Hematopoietic multipotent progenitor cell treated with erythropoietin and hydrocortisone succinate and interleukin-3 and kit ligand, for 17 days (in vitro differentiated cells): Measurements from ENCODE around the gene ERGIC1.

ENCODE experiments used
- DNase-seq: peaks from one replicate; pipeline ENCODE4 v3.0.0-alpha.2; 2015; ENCODE audit warnings: low spot score

ERGIC1 gene

DNA sequence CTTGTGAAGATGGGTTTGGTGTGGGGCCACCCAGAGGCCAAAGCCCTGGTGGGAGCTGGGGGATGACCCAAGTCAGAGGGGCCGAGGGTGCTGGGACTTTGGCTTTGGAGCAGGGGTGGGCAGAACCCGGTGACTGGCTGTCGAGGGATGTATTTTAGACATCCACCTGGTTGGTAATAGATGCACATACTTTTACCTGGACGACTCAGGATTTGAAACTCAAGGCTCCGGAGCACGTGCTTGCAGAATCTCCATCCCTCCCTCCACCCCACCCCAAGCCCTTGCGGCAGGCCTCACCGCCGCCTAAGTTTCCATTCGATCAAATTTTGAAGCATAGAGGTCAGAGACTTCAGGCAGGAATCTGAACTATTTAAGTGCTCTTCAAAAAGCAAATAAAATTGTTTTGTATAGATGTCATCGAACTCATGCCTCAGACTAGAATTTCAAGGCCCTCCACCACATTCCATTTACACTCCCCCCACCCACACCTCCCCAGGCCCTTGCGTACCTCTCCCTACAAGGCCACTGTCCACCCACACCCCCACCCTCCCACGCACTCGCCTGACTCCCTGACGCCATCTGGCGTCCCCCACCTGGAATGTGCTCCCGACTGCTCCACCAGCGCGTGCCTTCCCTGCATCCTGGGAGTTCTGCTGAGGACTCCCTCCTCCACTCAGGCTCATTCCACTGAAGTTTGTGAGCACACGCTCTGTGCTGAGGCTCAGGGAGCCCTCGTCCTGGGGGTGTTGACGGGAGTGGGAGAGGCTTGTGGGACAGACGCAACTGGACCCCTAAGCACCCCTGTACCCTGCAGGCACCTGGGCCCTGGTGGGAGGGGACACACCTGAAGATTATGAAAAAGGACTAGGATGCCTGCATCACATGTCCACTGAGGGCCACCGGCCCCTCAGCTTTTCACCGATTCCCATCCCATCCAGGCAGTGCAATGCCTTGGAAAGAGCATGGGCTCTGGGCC is 68.7 kb downstream of the ERGIC1 start:
- peak; percentile 59 for DNase-seq

DNA sequence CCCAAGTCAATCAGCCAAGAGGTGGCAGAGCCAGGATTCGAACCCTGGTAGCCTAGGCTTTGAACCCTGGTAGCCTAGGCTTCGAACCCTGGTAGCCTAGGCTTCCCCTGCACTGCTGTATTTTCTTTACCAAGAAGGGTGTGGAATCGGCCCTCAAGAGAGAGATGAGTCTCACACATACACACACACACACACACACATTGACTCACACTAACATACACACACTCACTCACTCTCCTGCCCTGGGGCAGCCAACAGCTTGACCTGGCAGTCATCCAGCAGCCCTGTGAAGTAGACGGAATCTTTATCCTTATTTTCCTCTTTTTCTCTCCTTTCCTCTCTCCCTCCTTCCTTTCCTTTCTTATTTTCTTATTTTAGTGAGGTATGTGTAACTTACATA is 69.7 kb downstream of the ERGIC1 start:
- no peak for DNase-seq

DNA sequence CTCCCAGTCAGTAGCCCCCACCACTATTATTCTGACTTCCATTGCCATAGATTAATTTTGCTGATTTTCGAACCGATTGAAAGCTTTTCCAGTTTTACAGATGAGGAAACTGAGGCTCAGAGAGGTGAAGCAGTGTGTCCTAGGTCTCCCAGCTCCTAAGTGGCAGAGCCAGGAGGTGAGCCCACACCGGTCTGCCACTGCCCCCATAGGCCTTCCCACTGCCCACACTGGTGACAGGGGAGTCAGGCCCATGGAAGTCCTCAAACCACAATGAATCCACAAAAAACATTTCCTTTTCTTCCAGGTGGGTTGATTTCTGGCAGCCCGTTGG is 70.2 kb downstream of the ERGIC1 start:
- DNase-seq = no peak

DNA sequence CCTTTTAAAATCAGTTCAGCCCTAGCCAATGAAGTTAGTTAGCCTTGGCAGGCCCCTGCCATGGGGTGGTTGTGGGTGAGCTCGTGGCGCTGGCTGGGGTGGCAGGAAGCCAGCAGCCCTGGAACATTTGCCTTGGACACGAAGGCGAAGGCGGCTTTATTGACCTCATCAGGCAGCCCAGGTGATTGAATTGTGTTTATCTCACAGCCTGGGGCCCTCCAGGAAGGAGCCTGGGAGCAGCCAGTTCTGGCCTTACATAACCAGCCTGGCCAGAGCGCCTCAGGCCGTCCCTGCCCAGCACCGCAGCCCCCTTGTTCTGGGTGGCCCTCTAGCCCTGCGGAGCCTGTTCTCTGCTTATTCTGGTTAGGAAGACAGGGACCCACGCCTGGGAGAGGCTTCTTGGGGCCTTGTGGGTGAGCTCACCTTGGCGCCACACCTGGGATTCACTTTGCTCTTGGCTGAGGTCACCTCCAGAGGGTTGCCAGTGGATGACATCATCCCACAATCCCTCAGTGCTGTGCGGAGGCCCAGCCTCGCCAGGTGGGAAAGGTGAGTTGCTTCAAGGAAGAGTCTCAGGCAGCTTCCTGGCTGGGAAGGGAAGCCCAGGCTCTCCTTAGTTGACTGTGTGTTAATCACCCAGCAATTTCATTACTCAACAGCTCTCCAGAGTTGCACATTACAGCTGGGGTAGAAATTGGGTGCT is 70.7 kb downstream of the ERGIC1 start:
- no peak for DNase-seq

DNA sequence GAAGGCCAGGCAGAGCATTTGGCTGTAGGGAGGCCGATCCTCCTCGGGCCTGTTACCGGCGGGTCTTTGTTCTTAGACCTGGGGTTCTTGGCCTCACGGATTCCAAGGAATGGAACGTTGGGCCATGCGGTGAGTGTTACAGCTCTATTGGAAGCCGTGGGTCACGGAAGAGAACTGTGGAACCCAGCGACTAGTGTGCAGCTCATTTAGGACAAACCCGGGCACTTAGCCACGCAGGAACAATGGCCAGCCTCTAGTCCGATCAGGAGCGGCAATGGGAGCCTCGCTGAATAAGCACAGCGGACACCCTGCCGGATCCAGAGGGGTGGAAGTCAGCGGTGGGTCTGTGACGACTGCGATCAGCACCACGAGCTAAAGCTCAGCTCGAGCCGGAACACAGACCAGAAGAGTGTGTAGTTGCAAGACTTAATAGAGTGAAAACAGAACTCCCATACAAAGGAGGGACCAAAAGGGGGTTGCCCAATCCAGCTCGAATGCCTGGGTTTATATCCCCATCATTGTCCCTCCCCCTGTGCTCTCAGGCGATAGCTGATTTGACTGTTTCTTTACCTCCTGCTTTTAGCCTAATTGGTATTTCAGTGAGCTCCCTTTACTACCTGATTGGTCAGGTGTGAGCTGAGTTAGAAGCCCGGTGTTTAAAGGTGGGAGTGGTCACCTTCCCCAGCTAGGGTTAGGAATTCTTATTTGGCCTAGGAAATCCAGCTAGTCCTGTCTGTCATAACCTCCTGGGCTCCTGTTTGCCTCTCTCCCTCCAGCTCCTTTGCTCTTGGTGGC is 71.5 kb downstream of the ERGIC1 start:
- no peak for DNase-seq

DNA sequence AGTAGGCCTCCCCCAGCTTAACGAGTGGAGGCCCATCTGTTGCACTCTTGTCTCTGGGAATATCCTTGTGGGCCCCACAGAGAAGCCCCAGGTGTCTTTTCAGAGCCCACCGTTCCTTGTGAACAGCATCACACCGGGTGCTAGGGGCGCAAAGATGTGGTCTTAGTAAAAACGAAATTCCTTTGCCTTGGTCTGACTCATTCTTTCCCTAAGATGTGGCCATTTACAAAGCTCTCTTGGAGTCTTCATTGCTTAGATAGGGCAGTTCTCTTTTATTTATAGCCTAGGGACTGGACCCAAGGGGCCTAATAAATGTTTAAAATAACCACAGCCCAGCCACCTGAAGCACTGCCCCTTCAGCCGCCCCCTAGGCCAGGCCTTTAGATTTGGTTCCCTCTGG is 72.4 kb downstream of the ERGIC1 start:
- no peak for DNase-seq

DNA sequence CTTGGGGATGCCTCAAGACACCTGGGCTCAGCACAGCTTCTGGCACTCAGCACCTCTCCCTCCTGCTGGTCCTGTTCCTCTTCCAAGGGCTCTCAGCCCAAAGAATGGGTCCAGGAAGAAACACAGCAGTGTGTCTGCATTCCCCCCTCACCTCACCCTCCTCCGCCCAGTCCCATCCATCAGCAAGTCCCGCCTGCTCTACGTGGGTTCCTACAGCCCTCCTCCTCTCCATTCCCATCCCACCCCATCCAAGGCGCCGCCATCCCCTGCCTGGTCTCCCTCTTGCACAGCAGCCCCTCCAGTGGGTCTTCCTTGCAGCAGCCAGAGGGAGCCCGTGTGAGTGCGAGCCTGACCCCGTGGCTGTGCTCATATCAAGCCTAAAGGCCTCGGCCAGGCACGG is 72.8 kb downstream of the ERGIC1 start:
- no peak for DNase-seq

DNA sequence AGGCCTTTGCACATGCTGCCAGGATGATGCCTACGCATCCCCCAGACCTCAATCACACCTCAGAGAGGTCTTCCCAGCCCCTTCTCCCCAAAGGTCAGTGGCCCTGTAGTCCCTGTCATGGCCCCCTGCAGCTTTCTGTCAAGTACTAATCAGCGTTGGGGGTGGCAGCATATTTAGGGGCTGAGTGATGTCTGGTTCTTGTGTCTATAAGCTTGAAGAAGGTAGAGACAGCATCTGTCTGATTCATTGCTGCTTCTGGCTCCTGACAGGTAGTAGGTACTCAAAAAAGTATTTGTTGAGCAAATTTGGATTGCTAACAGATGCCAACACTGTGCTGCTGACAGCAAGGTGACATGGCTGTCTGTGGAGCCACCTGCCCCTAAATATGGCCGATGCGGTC is 73.6 kb downstream of the ERGIC1 start:
- no peak for DNase-seq

DNA sequence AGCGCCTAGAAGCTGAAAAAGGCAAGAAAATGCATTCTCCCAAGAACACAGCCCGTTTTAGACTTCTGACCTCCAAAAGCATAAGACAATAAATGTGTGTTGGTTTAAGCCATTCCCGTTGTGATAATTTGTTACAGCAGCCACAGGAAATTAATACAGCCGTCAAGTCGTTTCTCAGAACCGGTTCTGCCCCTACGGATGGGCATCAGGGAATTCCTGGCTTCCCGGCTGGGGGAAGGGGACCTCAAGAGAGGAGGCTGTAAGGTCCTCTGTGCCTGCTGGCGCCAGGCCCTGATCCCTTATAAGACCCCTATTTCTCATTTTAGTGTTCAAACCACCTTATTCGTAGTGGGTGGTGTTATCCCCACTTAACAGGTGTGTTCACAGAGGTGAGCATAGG is 74.6 kb downstream of the ERGIC1 start:
- no peak for DNase-seq

DNA sequence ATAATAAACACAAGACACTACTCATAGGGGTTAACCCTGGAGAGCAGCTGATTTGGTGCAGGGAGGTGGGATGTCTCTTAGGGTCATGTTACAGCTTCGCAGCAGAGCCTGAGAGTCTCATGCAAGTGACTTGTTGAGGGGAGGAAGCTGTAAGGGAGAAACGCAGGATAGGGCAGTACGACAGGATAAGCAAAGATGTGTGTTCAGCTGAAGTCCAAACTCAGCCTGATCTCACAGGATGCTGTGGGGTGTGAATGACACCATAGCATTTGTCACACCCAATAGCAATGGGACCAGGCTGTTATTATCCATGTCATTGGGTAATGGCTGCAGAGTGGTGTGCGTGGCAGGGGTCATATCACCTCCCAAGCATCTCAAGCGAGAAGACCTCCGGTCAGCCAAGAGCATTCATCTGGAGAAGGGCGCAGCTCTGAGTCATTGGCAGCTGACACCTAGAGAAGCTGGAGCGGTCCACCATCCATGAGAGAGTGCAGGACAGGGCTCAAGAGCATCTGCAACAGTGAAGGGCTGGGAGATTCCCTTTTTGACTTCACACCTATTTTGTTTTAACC is 76.0 kb downstream of the ERGIC1 start:
- no peak for DNase-seq

DNA sequence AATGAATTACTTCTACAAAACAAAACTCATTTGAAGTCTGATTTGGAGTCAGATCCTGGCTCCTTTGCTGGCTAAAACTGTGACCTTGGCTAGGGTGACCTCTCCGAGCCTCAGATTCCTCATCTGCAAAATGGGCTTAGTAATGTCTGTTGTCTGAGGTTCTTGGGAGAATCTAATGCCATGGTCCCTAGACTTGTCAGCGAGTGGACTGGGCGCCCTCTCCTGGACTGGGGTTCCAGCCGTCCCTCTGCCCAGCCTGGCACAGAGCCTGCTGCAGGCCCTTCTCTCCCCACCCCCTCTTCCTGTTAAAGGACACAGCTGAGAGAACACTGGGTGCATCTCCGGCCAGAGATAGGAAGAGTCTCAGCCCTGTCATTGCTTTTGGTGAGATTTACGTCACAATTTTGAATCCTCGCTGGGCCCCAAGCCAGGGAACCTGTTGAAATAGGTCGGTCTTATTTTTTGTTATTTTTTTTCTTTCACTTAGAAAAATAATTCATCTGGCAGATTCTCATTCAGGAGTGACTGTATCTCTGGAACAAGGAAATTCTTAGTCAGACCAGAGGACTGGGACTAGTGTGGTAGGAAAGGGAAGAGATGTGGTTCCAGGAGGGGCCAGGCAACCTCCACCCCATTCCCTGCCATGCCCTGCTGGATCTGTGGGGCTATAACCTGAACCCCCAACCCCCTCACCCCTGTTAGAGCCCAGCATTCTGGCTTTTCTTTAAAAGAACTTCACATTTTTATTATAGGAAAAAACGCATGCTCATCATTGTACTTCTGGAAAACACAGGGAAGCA is 77.0 kb downstream of the ERGIC1 start:
- peak; percentile 69 for DNase-seq

DNA sequence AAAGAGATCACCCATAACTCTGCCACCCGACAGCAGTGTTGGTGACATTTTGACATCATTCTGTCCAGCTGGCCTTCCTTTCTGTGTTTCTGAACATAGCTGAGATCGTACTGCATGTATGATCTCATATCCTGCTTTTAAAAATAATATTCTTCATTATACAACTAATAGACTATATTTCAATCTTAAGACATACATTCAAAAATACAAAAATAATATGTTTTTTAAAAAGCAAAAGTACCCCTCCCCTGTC is 77.5 kb downstream of the ERGIC1 start:
- no peak for DNase-seq

DNA sequence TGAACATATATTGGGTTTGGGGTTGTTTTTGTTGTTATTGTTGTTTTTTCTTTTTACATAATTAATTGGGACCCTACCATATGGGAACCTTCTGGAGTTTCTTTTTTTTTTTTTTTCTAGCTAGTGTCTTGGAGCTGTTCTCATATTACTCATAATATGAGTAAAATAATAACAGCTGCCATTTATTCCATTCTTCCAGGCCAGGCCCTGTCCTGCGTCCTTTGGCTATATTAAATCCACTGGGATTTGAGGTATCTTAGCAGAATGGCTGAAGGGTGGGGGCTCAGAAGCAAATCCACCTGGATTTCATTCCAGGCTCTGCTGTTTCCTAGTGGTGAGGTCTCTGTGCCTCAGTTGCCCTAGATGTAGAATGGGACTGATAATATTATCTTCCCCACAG is 77.9 kb downstream of the ERGIC1 start:
- no peak for DNase-seq

DNA sequence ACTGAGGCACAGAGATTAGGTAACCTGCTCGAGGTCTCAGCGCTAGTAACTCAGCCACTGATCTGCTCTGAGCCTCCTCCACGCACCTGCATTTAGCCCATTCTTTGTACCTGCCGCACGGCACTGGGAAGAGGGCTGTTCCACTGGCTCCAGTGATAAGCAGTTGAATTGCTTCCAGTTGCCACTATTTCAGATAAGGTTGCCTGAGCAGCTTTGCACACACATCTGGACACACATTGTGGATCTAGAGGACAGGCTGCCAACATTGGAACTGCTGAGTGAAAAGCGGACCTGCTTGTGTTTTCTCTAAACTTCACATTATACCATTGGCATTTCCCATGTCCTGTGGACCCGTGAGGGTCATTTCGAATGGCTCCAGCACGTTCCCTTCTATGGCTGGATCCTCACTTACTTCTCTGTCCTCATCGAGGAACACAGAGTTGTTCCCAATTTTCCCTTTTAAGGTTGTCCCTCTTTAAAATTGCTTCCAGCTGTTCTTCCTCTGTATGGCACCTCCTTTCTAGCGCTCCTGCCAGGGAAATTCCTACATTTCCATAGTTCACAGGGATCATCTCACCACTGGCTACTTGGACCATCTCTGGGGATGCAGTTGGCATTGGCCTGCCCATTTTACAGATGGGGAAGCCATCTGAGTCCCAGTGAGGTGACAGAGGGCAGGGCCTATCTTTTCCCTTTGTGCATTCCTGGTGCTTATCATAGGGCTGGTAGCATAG is 79.2 kb downstream of the ERGIC1 start:
- no peak for DNase-seq

DNA sequence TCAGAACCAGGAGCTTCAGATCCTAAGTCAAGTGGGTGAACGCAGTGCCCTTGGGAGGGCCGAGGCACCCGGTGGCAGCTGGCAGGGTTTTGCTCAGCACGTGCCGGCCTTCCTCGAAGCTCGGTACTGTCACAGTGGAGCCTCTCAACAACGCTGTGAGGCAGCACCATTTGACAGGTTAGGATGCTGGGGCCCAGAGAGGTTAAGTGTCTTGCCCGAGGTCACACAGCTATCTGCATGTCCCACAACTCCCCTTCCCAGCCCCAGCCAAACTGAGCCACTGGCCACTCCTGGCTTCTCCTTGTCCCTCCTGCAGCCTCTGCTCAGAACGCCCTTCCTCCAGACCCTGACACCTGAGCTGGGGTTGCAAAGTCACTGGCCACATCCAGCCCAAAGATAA is 81.5 kb downstream of the ERGIC1 start:
- no peak for DNase-seq

DNA sequence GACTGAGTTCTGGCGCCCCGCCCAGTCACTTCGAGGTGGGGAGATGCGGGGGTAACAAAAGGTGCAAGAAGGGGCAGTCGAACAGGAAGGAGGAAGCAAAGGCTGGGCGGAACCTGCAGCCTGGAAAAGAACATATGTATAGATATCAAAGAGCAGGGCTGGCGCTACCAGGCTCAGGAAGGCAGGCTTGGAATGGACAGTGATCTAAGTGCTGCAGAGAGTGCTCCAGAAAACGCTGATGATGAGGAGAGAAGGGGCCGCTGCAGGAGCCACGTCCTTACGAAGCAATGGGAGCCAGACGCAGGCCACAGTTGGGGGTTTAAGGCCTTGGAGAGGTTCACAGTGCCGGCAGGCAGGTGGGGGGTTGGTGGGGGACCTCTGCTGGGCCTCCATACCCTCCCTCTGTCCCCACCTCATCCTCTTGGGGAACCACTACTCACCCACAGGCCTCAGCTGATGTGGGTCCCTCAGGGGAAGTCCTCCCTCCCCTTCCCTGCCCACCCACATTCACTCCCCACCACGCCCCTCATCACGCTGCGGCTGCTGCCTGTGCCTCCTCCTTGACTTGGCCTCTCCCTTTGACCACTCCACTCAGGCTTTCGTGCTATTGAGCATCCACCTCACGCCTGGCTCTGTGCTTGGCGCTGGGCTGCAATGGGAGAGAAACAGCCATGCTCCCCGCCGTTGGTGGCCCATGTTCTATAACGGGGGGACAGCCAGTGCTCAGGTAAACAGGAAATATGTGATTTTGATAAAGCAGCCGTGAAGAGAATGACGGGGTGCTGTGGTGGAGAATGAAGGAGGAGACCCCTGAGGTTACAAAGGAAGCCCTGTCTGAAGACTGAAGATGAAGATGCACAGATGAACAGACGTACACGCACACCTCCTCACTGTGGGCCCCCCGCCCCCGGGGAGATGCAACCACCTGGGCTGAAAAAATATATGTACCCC is 84.6 kb downstream of the ERGIC1 start:
- DNase-seq = no peak

DNA sequence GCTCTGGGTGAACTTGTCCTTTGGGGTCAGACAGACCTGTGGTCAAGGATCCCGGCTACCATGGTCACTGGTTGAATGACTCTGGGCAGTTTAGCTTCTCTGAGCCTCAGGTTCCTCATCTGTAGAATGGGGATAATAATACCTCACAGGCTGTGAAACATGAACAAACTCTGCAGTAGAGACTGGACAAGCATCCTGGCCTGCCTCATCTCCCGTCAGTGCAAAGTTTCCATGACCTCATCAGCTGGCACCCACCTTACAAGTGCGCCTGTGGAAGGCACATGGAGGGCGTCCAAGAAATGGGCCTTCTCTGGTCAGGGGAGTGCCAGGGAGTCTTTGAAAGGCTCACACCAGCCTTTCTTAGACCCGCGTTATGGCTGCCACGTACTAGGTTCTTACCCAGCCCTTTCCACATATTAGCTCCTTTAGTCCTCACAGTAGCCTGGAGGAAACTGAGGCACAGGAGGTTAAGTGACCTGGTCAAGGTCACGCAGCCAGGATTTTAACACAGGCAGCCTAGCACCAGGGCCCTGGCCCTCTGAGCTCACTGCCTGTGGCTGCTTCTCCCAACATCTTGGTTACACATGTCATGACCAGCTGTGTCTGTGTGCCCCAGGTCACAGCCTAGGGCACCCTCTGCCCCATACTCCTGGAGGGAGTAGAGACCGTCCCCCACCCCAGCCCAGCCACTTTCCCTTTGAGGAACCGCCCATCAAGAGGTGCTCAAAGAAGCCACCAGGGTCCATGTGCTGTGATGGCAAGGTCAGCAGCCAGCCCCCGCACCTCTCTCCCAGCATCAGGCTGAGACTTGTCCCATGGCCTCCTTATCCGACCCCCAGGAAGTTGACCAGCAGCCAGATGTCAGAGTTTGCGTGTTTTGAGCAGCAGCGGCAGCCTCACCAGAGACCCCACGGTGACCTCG is 85.7 kb downstream of the ERGIC1 start:
- DNase-seq = no peak

DNA sequence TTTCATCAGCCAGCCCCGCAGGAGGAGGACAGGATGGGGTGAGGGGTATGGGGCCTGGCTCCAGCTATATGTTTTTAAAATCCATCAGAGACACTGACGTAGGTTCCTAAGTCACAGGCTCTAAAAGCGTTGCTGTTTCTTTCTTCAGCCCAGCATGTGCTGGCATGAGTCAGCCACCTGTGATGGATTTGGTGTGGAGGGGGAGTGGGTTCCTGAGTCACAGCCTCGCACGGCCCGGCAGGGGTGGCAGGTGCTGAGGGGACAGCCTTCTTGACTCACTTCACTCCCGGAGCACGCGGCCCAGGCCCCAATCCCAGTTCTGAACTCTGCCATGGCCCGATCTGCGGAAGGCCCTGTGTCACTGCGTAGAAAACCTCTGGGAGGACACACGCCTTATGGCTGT is 86.4 kb downstream of the ERGIC1 start:
- no peak for DNase-seq

DNA sequence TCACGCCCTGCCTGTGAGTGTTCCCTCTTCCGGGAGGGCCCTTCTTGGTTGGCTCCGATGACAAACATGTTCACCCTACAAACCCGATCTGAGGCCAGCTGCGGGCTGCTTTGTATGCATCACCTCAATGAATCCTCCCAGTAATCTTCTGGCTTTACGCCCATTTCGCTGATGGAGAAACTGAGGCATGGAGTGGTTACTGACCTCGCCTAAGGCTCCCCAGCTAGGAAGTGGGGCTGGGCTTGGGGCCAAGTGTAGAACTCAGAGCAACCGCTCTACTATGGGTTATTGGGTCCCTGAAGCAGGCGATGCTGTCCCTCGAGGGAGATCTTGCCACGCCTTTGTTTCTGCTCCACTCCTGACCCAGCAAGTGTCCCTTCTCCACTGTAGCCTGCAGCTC is 86.9 kb downstream of the ERGIC1 start:
- DNase-seq = no peak
